Measurements from ENCODE around the gene ADH1B. TPM values are rescaled to one million over a fixed set of nuclear protein-coding genes. Genes with fewer than 3 reads are reported as not detected.

Gene ADH1B
- total RNA-seq, 1 donor from 2014 or later = 144 TPM

Other genes with a start within 250 kb of the ADH1B start
- gene ADH5, start 232.6 kb downstream of the ADH1B start, total RNA-seq = 130 TPM
- gene ADH4, start 177.1 kb downstream of the ADH1B start, total RNA-seq = 1.2 TPM
- 36.3 TPM for gene ADH6, start 102.2 kb downstream of the ADH1B start, total RNA-seq
- gene ADH1A, start 30.4 kb downstream of the ADH1B start, total RNA-seq = 5.4 TPM
- 41.6 TPM for gene ADH1C, start 31.3 kb upstream of the ADH1B start, total RNA-seq
- not detected for gene ADH7, start 113.9 kb upstream of the ADH1B start, total RNA-seq
- not detected for gene C4orf17, start 189.6 kb upstream of the ADH1B start, total RNA-seq
- 7.3 TPM for gene TRMT10A, start 242.6 kb upstream of the ADH1B start, total RNA-seq

All from mucosa of gallbladder (tissue), 1 donor.